NCI-H1694 (cell line): Measurements from ENCODE around the gene TMEM235.
A peak's percentile ranks its signal among the peaks of the same experiment; 100 is the strongest.

ENCODE experiments used
- DNase-seq: peaks from one replicate; lab custom pipeline; 2025; lab: John Stamatoyannopoulos, UW

The TMEM235 gene

DNA sequence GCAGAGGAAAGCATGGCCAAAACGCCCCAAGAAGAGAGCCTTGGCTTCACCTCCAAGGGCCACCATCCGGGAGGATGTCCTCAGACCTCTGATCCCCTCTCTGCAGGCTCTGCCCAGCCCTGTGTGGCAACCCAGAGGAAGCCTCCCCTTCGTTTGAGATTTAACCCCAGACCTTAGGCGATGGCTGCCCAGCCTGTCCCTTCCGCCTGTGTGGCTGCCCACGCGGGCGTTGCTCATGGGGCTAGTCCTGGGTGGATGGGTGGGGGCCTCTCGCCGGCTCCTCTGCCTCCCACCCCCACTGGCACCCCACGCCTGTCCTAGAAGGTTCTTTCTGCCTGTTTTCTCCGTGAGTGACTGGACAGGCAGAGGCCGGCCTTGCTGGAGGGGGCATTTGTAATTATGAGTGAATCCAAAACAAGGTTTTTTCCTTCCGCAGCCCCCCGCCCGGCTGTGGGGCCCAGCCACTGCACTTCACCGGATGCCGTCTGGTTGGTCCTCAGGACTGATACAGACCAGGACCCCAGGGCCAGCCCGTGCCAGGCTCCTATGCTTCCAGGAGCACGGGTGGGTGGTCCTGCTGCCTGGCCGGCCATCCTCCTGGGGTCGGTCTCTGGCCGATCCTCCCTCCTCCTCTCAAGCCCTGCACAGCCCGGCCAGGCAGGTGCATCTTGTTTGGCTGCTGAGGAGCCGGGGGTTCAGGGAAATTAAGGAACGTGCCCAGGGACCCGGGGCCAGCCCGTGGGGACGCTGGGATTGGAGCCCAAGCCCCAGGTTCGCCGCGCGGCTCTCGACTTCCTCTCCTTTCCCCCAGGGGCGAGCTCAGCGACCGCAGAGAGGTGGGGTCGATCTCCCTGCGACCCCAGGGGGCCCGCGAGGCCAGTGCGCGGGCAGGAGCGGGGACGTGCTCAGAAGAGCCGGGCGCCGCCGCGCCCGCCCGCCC lies at the start of gene TMEM235:
Gene TMEM235, plus strand, starts transcription at position 636 of the 940 bp plus-strand sequence. CDS start 393 bp downstream, outside the sequence.
- DNase-seq: no peak

DNA sequence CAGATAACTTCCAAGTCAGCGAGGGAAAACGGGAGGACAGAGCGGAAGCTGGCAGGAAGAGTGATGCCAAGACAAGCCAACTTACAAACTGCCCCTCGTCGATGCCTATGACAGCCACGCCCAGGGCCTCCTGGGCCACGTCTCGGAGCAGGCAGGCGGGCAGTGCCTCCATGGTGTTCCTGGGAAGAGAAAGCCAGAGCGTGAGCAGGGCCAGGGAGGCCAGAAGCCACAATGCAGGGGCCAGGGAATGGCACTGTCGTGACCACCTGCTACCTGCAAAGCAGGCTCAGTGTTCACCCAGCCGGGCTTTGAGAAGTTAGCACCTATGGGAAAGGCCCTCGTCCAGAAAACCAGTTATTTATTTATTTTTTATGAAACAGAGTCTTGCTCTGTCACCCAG lies 48.9 kb upstream of the TMEM235 start:
- DNase-seq: no peak

GRCh38 chr17:78183916-78184315 lies 47.5 kb upstream of the TMEM235 start:
- no peak for DNase-seq

DNA sequence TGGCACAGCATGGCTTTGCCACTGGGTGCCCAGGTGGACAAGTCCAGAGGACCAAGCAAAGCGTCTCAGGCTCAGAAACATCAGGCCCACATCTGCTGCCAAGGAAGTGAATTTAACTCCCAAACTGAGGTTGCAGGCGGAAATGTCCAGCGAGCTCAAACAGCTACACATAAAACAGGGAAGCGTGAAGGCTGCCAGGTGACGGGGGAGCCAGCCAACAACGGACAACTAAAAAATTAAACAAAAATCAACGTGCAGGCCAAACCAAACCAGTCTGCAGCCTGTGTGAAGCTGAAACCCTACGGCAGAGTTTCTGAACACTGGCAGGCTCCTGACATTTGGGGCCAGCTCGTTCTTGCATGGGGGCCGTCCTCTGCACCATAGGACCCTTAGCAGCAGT lies 47.1 kb upstream of the TMEM235 start:
- no peak for DNase-seq

GRCh38 chr17:78184868-78185267 lies 46.6 kb upstream of the TMEM235 start:
- DNase-seq: no peak

DNA sequence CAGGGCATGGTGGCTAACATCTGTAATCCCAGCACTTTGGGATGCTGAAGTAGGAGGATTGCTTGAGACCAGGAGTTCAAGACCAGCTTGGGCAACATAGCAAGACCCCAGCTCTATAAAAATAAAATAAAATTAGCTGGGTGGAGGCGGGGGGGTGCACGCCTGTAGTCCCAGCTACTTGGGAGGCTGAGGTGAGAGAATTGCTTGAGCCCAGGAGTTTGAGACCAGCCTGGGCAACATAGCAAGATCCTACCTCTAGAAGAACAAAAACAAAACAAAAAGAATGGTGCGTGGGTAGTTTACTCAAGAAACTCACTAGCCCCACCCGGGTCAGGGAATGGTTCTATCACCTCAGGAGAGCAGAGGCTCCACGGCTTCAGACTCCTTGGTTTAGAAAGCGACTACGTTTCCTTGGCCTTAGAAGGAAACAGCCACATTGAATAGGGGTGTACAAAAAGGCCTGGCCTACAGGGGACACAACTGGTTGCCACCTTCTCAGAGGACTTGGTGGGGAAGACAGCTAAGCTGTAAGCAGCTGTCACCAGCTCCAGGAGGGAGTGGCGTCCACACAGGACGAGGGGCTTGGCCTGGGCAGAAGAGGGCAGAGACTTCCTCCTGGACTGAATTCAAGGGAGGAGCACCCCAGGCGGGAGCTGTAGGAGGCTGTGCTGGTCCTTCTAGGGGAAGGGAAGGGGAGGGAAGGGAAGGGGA lies 45.3 kb upstream of the TMEM235 start:
- no peak for DNase-seq

GRCh38 chr17:78186692-78187595 lies 44.5 kb upstream of the TMEM235 start, which contains the start of the genes AFMID and TK1:
TSS of gene AFMID (plus strand) at chr17:78187362. CDS start at chr17:78187371, 9 bp downstream.
TSS of gene TK1 (minus strand) at chr17:78187052. CDS start at chr17:78186994, 58 bp downstream.
- peak; percentile 95 for DNase-seq

GRCh38 chr17:78196716-78197115 lies 34.7 kb upstream of the TMEM235 start:
- DNase-seq: no peak

- no peak for DNase-seq
Measured at GRCh38 chr17:78197147-78197832, 34.1 kb upstream of the TMEM235 start.

DNA sequence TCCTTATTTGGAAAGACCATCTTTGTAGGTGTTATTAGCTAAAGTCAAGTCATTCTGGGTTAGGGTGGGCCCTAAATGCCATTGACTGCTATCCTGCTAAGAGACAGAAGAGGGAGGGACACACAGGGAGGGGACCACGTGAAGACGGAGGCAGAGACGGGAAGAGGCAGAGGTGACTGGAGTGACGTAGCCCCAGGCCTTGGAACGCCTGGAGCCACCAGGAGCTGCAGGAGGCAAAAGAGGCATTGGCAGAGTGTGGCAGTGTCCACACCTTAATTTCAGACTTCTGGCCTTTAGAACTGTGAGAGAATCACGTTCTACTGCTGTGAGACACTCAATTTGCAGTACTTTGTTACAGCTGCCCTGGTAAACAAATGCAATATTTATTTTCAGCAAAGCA lies 31.0 kb upstream of the TMEM235 start:
- no peak for DNase-seq

DNA sequence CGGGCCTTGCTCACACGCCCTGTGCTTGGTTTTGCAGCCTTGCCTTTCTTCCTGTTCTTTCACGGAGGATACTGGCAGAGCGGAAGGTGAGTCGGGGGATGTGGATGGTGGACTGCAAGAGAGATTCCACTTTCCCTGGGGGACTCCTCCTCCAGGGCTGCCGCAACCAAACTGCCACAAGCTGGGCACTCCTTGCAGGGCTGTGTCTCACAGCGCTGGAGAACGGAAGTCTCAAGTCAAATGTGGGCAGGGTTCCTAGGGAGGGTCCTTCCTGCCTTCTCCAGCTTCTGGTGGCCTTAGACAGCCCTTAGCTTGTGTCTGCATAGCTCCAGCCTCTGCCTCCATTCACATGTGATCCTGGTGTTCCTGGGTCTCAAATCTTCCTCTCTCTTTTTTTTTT lies 28.8 kb upstream of the TMEM235 start:
- no peak for DNase-seq

GRCh38 chr17:78204387-78205123 lies 26.9 kb upstream of the TMEM235 start:
- DNase-seq: no peak

DNA sequence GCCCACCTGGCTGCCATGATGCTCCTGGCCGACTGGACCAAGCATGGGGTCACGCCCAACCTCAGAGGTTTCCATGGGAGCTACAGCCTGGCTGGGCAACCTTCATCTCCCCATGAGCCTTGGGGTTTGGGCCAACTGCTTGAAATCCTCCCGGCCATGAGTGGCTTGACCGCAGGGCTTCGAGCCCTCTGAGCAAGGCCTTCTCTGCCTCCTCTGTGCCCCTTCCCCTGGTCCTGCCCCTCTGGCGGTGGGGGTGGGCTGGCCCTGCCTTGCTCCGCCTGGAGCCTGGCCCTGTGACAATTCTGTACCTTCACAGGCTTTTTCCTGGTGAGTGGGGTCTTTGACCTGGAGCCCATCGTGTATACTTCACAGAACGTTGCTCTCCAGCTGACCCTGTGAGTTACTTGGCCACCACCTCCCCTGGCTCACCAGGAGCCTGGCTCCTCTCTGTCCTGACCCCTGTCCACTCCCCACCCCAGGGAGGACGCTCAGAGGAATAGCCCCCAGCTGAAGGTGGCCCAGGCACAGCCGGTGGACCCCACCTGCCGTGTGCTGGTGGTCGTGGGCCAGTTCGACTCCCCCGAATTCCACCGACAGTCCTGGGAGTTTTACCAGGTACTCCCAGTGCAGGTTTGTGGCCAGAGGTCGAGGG lies 26.2 kb upstream of the TMEM235 start:
- no peak for DNase-seq

DNA sequence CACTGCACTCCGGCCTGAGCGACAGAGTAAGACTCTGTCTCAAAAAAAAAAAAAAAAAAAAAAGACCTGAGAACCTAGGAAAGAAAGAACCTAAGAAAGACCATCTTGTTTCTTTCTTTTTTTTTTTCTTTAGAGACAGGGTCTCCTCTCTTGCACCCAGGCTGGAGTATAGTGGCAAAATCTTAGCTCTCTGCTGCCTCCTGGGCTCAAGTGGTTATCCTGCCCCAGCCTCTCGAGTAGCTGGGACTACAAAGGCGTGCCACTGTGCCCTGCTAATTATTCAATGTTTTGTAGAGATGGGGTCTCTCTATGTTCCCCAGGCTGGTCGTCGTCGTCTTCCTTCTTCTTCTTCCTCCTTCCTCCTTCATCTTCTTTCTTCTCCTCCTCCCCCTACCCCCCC lies 25.1 kb upstream of the TMEM235 start:
- no peak for DNase-seq

GRCh38 chr17:78208486-78208885 lies 22.9 kb upstream of the TMEM235 start:
- DNase-seq: no peak

- DNase-seq: no peak
Measured at GRCh38 chr17:78210111-78210510, 21.3 kb upstream of the TMEM235 start.

GRCh38 chr17:78211032-78211431 lies 20.4 kb upstream of the TMEM235 start:
- DNase-seq: no peak

GRCh38 chr17:78214016-78214705 lies 17.3 kb upstream of the TMEM235 start, which contains the start of gene BIRC5:
TSS of gene BIRC5 (plus strand) at chr17:78214253. CDS start at chr17:78214317, 64 bp downstream.
- DNase-seq: peak; percentile 79

DNA sequence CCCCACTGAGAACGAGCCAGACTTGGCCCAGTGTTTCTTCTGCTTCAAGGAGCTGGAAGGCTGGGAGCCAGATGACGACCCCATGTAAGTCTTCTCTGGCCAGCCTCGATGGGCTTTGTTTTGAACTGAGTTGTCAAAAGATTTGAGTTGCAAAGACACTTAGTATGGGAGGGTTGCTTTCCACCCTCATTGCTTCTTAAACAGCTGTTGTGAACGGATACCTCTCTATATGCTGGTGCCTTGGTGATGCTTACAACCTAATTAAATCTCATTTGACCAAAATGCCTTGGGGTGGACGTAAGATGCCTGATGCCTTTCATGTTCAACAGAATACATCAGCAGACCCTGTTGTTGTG lies 16.7 kb upstream of the TMEM235 start:
- DNase-seq: no peak
